K562 (cell line): ENCODE measurements around the gene MAU2. TPM values are rescaled to one million over a fixed set of nuclear protein-coding genes. Genes with fewer than 3 reads are reported as not detected.

Experiments
- CEBPB ChIP-seq: fragments of 450-650 bp; IDR thresholded peaks from 2 replicates; pipeline ENCODE4 v1.6.1; 2016; ENCODE audit warnings: missing genetic modification characterization, missing compliant biosample characterization
- polyA plus RNA-seq, 8 experiments: library from polyadenylated mRNA; depleted of rRNA in 4 of 8; stranded (reverse) in 5 of 8; unstranded in 3 of 8; fragments of >200 nt; fragmentation: Nextera tagmentation in 2 of 8; fragmentation: Illumina TruSeq in 1 of 8; extraction: Ambion mirVana in 2 of 8; extraction: Trizol in 1 of 8; gene quantifications; 2 replicates each; pipeline versions ENCODE4 v1.2.1 to v1.2.3, GENCODE V29; 2011 to 2014; ENCODE audit warnings: inconsistent platforms in 1 of 8, missing spikeins in 1 of 8
- total RNA-seq, 7 experiments: library from RNA; depleted of rRNA in 6 of 7; stranded (reverse); fragments of >200 nt in 6 of 7; fragmentation: Illumina TruSeq in 2 of 7; extraction: Trizol in 2 of 7; gene quantifications; 2 replicates each; pipeline versions ENCODE4 v1.2.1 to v1.2.3, GENCODE V29; 2011 to 2021; ENCODE audit warnings: low replicate concordance in 1 of 7
- TF ChIP-seq, protein P1 (sequence below), 2 experiments: fragments of 450-650 bp; IDR thresholded peaks; 2 replicates each; pipeline ENCODE4 v1.6.1; 2016; ENCODE audit warnings: mild to moderate bottlenecking in 2 of 2, borderline replicate concordance in 1 of 2, low read depth in 1 of 2, moderate library complexity in 1 of 2

MAU2 gene
- total and polyA plus RNA-seq, 9 of the 15 experiments (the other 6 are each of a cell fraction or from before 2014, with no cell fraction given), result 1.2 to 48.1 (median 19.4) TPM

DNA sequence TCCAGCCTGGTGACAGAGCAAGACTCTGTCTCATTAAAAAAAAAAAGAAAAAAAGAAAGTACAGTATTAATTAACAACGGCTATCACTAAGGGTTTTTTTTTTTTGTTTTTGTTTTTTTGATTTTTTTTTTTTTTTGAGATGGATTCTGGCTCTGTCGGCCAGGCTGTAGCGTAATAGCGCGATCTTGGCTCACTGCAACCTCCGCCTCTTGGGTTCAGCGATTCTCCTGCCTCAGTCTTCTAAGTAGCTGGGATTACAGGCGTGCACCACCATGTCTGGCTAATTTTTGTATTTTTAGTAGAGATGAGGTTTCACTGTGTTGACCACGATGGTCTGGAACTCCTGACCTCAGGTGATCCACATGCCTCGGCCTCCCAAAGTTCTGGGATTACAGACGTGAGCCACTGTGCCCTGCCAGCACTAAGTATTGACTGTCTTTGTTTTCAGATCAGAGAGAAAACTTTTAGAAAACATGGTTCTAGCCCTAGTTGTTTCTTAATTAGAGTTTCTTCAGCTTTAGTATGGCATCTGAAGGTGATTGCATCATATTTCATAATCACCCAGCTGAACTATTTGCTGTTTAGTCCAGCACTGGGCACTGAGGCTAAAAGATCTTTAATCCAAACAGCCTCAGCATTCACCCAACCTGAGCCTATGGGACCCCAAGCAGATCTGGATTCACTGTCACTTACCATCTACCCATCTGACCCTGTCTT, 82.2 kb downstream of the MAU2 start (continued):
- TF ChIP-seq, protein P1, sequence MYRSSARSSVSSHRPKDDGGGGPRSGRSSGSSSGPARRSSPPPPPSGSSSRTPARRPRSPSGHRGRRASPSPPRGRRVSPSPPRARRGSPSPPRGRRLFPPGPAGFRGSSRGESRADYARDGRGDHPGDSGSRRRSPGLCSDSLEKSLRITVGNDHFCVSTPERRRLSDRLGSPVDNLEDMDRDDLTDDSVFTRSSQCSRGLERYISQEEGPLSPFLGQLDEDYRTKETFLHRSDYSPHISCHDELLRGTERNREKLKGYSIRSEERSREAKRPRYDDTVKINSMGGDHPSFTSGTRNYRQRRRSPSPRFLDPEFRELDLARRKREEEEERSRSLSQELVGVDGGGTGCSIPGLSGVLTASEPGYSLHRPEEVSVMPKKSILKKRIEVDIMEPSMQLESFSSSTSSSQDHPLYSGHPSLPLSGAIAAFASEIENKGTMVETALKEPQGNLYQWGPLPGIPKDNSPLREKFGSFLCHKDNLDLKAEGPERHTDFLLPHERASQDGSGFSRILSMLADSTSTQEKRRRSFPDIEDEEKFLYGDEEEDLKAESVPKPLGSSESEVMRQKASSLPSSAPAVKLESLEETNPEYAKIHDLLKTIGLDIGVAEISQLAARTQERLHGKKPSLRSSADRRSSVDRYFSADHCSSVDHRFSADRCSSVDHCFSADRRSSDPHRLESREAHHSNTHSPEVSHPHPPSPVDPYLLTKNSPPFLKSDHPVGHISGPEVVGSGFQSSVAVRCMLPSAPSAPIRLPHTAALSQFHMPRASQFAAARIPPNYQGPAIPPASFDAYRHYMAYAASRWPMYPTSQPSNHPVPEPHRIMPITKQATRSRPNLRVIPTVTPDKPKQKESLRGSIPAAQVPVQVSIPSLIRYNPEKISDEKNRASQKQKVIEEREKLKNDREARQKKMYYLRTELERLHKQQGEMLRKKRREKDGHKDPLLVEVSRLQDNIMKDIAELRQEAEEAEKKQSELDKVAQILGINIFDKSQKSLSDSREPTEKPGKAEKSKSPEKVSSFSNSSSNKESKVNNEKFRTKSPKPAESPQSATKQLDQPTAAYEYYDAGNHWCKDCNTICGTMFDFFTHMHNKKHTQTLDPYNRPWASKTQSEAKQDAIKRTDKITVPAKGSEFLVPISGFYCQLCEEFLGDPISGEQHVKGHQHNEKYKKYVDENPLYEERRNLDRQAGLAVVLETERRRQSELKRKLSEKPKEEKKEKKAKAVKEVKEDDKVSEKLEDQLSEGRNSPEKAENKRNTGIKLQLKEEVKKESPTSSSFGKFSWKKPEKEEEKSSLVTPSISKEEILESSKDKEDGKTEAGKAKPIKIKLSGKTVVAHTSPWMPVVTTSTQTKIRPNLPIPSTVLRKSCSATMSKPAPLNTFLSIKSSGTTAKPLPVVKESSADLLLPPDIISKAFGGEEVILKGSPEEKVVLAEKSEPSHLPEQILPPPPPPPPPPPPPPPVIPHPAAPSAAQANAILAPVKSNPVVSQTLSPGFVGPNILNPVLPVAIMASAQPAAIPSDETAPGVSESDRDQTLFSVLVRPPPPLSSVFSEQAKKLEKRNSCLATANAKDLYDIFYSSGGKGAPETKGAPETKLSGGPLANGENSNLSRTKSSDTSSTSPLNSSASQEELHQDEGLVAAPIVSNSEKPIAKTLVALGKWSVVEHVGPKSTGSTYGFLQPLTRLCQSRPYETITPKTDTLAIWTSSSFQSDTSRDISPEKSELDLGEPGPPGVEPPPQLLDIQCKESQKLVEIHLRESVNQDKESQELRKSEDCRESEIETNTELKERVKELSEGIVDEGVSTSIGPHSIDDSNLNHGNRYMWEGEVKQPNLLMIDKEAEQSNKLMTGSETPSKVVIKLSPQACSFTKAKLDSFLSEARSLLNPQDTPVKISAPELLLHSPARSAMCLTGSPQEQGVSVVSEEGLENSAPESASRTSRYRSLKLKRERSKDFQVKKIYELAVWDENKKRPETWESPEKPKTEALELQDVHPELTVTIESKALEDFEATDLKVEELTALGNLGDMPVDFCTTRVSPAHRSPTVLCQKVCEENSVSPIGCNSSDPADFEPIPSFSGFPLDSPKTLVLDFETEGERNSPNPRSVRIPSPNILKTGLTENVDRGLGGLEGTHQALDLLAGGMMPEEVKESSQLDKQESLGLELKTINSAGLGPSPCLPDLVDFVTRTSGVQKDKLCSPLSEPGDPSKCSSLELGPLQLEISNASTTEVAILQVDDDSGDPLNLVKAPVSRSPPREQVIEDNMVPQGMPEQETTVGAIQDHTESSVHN (IDR thresholded peaks at IDR 0.05; ENCODE audit: borderline replicate concordance in 1 of 2, low read depth in 1 of 2), result no peak
- TF ChIP-seq CEBPB, result peak; percentile 96
